Transverse colon (tissue), 4 donors: ENCODE measurements around the gene TSC22D3. TPM values are rescaled to one million over a fixed set of nuclear protein-coding genes. Genes with fewer than 3 reads are reported as not detected.

Experiments
- DNase-seq: peaks from one replicate; pipeline ENCODE4 v3.0.0-alpha.2; 2019
- H3K27ac ChIP-seq, 4 donors: fragments of 200-600 bp; sonication (generic); 2 replicates each; pipeline ENCODE4 v1.5.1; 2016 to 2018; ENCODE audit warnings: inconsistent platforms in 4 of 4
- H3K27me3 ChIP-seq: fragments of 200-600 bp; sonication (generic); 2 replicates; pipeline ENCODE4 v1.5.1; 2017; ENCODE audit warnings: inconsistent platforms
- H3K36me3 ChIP-seq, 4 donors: fragments of 200-600 bp; sonication (generic); 2 replicates each; pipeline ENCODE4 v1.5.1; 2017 to 2019; ENCODE audit warnings: inconsistent platforms in 4 of 4
- H3K4me1 ChIP-seq, 4 donors: fragments of 200-600 bp; sonication (generic); 2 replicates each; pipeline ENCODE4 v1.5.1; 2017 to 2020; ENCODE audit warnings: inconsistent platforms in 4 of 4
- H3K4me3 ChIP-seq, 4 donors: fragments of 200-600 bp; sonication (generic); 1 replicate in 1 of 4; 2 replicates in 3 of 4; pipeline versions ENCODE4 v1.5.1 to v1.6.1; 2017 to 2019; ENCODE audit warnings: inconsistent platforms in 4 of 4
- H3K9me3 ChIP-seq, 2 donors: fragments of 200-600 bp; sonication (generic); 2 replicates each; pipeline ENCODE4 v1.5.1; 2017 to 2019; ENCODE audit warnings: inconsistent platforms in 2 of 2
- EP300 ChIP-seq: sonication (generic); formaldehyde crosslinking; IDR thresholded peaks from one replicate; pipeline ENCODE4 v1.6.1; 2017; ENCODE audit warnings: antibody characterized with exemption, low read depth
- POLR2A ChIP-seq: fragments of 450-650 bp; IDR thresholded peaks from one replicate; pipeline ENCODE4 v1.6.1; 2016; ENCODE audit warnings: antibody characterized with exemption, mild to moderate bottlenecking, moderate library complexity
- POLR2AphosphoS5 ChIP-seq, 3 donors: sonication (generic); formaldehyde crosslinking; IDR thresholded peaks; one replicate each; pipeline ENCODE4 v1.6.1; 2016; ENCODE audit warnings: antibody characterized with exemption in 3 of 3
- WGBS, 2 donors: methylation state at CpG; one replicate each; pipeline ENCODE4 v1.1.5; 2018; ENCODE audit warnings: low coverage in 1 of 2; 5-methylcytosine and 5-hydroxymethylcytosine counted together
- in situ Hi-C, 4 donors: fragments of 200-750 bp; cut with MboI; loops; one replicate each; pipeline versions ENCODE4 v1.15.0 to v1.15.1; 2017; ENCODE audit warnings: low sequenced_read_pairs in 3 of 4, low pct_ligation_motif_present in 1 of 4, low pct_unique_long_range_greater_than_20kb in 1 of 4
- intact Hi-C: fragments of 100-400 bp; cut with DNase I; formaldehyde crosslinking; loops from one replicate; pipeline ENCODE4 v1.15.1; 2023; ENCODE audit warnings: low total_unique reads
- total RNA-seq, 4 donors: library from RNA; depleted of rRNA; stranded (reverse); fragments of >200 nt; gene quantifications; one replicate each; pipeline ENCODE4 v1.1.0, GENCODE V29; 2016
- TF ChIP-seq, protein P1 (sequence below), 5 experiments: fragments of 200-600 bp in 3 of 5; fragments of 450-650 bp in 2 of 5; sonication (generic) in 3 of 5; IDR thresholded peaks; 1 replicate in 2 of 5; 2 replicates in 3 of 5; pipeline ENCODE4 v1.5.1; 2016 to 2017; ENCODE audit warnings: antibody characterized with exemption in 5 of 5, inconsistent platforms in 3 of 5, mild to moderate bottlenecking in 2 of 5, moderate library complexity in 1 of 5

TSC22D3 gene
- total RNA-seq, 4 donors from 2014 or later = 146 to 349 (median 202) TPM

DNA sequence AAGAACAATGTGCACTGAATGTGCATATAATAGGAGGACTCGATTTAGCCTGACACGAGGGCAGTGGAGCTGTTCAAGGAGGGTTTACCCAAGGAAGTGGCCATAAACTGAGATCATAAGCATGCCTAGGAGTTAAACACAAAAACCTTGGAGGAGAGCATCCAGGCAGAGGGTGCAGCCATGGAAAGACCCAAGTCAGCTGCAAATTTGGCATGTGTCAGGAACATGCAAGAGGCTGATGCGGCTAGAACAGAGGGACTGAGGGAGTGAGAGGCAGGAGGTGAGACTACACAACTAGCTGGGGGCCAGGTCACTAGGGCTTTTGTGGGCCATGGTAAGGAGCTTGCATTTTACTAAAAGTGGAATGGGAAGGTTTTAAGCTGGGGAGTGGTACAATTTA lies 91.7 kb downstream of the TSC22D3 start:
- H3K27ac ChIP-seq = peak overlapping the region; percentile 34 to 65 (median 58)
- no peak for DNase-seq
- H3K4me3 ChIP-seq = no peak overlapping the region
- H3K36me3 ChIP-seq = no peaks in the 10 kb centered on the region
- peaks cover 6 to 32% (median 7%) of the 10 kb centered on the region in 4 donors for H3K4me1 ChIP-seq
- 67% methylated on average over 3 of the region's 3 CpGs; no CpG with 5 or more reads in 1 of the 2 donors for WGBS, 2 donors
- no peaks in the 10 kb centered on the region for H3K9me3 ChIP-seq
- H3K27me3 ChIP-seq = no peaks in the 10 kb centered on the region
- TF ChIP-seq POLR2A (no peak), EP300 (no peak), POLR2AphosphoS5 (IDR thresholded peaks at IDR 0.05) (no peak)
- TF ChIP-seq, protein P1, sequence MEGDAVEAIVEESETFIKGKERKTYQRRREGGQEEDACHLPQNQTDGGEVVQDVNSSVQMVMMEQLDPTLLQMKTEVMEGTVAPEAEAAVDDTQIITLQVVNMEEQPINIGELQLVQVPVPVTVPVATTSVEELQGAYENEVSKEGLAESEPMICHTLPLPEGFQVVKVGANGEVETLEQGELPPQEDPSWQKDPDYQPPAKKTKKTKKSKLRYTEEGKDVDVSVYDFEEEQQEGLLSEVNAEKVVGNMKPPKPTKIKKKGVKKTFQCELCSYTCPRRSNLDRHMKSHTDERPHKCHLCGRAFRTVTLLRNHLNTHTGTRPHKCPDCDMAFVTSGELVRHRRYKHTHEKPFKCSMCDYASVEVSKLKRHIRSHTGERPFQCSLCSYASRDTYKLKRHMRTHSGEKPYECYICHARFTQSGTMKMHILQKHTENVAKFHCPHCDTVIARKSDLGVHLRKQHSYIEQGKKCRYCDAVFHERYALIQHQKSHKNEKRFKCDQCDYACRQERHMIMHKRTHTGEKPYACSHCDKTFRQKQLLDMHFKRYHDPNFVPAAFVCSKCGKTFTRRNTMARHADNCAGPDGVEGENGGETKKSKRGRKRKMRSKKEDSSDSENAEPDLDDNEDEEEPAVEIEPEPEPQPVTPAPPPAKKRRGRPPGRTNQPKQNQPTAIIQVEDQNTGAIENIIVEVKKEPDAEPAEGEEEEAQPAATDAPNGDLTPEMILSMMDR (IDR thresholded peaks at IDR 0.05) = no peak
- intact Hi-C loops = no loop called here
- in situ Hi-C loops = no loop called here

DNA sequence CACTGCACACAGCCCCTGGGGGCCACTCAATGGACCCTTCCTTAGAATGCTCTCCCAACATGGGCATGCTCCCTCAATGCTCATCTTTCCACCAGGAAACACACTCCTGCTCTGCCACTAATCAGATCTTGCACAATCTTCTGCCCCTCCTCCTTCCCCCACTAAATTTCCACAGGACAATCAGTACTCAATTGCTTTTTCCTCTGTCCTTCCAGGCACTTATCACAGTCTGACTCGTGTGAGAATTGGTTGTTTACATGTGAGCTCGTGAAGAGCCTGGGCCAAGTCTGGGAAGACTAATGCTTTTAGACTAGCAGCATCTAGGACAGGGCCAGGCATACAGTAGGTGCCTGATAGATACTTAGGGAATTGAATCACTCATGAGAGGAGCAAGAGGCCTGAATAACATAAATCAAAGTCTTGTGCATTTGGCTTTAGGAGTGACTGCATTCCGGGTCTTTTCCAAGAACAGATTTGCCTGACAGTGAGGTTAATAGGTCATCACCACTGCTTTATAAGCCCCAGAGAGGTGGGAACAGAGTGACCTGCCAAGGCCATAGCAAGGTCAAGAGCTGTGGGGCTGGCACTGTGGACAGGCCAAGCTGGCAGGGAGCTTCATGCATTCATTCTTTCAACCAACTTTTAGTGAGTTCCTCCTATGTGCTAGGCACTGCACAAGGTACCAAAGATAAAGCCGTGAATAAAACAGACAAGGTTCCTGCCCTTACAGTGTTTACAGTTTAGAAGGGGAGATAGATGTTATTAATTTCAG lies 92.3 kb downstream of the TSC22D3 start:
- H3K9me3 ChIP-seq = no peaks in the 10 kb centered on the region
- TF ChIP-seq POLR2AphosphoS5 (IDR thresholded peaks at IDR 0.05) = peak; percentile 40 to 74 (median 54)
- no peak for TF ChIP-seq POLR2A
- peak; percentile 65 for TF ChIP-seq EP300
- TF ChIP-seq, protein P1 (IDR thresholded peaks at IDR 0.05) = no peak
- 43% methylated on average over 4 of the region's 4 CpGs; no CpG with 5 or more reads in 1 of the 2 donors for WGBS, 2 donors
- H3K4me1 ChIP-seq = peaks cover 6 to 38% (median 7%) of the 10 kb centered on the region in 4 donors
- DNase-seq = peak; percentile 16
- H3K27ac ChIP-seq = peak overlapping the region; percentile 34 to 65 (median 58)
- H3K4me3 ChIP-seq = no peak overlapping the region
- no peaks in the 10 kb centered on the region for H3K27me3 ChIP-seq
- H3K36me3 ChIP-seq = no peaks in the 10 kb centered on the region
- in situ Hi-C loops = no loop called here
- intact Hi-C loops = no loop called here

- Histone ChIP-seq H3K4me1 (peaks cover 6 to 47% (median 9%) of the 10 kb centered on the region in 4 donors), H3K27ac (peak overlapping the region in 3 of 4 donors; percentile 53 to 65 (median 63)), H3K36me3 (no peaks in the 10 kb centered on the region), H3K9me3 (no peaks in the 10 kb centered on the region), H3K4me3 (no peak overlapping the region), H3K27me3 (no peaks in the 10 kb centered on the region)
- intact Hi-C loops = no loop called here
- in situ Hi-C loops = no loop called here
- whole genome bisulfite sequencing, 2 donors = 82% methylated on average over 3 of the region's 3 CpGs; no CpG with 5 or more reads in 1 of the 2 donors
- TF ChIP-seq, protein P1 (IDR thresholded peaks at IDR 0.05) = no peak
- TF ChIP-seq EP300 (no peak), POLR2A (no peak), POLR2AphosphoS5 (IDR thresholded peaks at IDR 0.05) (no peak)
- no peak for DNase-seq
Measured at GRCh38 chrX:107682256-107682655, 93.3 kb downstream of the TSC22D3 start.

DNA sequence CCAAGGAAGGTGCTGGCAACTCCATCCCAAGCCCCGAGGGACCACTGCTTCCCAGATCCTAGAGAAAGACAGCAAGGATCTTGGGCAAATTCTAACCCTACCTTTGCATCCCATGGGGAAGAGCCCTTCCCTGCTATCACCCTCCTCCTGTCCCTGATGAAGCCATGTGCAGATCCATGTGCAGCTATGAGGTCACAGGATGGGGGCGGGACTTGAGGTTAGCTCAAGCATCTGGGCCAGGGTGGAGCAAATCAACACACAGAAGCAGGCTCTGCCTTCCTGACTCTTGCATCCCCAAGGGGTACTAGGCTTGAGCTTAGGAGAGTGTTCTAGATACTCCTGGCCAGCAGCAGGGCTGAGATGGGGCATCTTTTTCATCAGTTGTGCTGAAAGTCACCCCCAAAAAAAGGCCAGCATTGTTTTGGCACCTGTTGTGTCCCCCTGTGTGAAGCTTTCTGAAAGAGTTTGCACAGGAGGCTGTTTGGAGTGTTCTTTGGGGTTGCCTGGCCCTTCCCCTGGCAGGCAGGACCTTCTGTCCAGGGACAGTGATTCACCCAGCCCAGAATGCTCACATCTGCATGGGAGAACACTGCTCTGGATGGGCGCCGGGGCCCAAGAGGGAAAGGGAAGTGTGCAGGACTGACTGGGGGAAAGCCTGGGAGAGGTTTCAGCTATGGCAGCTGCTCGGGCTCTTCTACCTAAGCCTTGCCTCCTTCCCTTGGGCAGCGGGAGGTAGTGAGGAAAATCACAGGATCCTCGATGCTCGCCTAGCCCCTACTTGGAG lies 96.4 kb downstream of the TSC22D3 start:
- peak; percentile 79 for DNase-seq
- WGBS, 2 donors = 71% methylated on average over 8 of the region's 8 CpGs; no CpG with 5 or more reads in 1 of the 2 donors
- Histone ChIP-seq H3K4me1 (peaks cover 6 to 40% (median 11%) of the 10 kb centered on the region in 4 donors), H3K9me3 (no peaks in the 10 kb centered on the region), H3K36me3 (no peaks in the 10 kb centered on the region), H3K4me3 (no peak overlapping the region), H3K27me3 (no peaks in the 10 kb centered on the region), H3K27ac (peak overlapping the region; percentile 88 to 96 (median 92))
- in situ Hi-C loops (loop anchor here in 1 of 4 donors (5.0 kb wide), 1 partner anchor 38 kb away; no protein-coding TSS in a partner anchor), intact Hi-C loops (loop anchor here (5.0 kb wide), 1 partner anchor 38 kb away; no protein-coding TSS in a partner anchor)
- TF ChIP-seq POLR2A (peak; percentile 36), POLR2AphosphoS5 (IDR thresholded peaks at IDR 0.05) (peak; percentile 58 to 64 (median 60)), EP300 (no peak)
- TF ChIP-seq, protein P1 (IDR thresholded peaks at IDR 0.05) = no peak
